Measurements from ENCODE around the gene L3MBTL4.
"Not testable (repeated sequence)": the region's sequence is repeated elsewhere in the genome, so short reads cannot be mapped to it uniquely, and the experiment has no call there.

L3MBTL4 gene

DNA sequence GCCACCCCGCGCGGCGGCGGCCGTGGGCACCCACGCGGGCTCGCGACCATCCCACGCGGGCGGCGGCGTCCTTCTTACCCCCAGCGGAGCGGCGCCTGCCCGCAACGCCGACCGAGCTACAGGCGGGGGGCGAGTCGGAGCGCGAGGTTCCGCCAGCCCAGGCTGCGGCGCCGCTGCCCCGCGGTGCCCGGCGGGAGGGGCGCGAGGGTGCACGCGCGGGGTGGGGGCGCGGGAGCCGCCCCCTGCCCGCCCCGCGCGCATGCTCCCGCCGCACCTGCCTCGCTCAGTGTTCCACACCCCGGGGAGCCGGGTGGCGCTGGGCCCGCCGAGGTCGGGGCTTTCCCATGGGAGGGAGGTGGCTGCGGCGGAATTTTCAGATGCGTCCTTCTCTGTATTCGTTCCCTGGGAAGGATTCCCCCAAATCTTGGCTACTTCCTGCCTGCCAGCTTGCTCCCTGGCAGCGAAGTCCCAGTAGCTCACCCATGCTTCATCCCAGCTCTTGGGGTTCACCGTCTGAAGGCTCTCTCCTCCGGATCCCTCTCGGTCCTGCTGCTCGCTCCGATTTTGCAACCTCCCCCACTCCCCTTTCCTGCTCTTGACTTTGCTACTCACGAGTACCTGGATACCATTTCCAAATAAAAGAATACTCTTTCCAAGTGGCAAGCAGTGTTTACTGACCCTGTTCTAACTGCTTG is at the start of gene L3MBTL4:
TSS of gene L3MBTL4 (minus strand) at position 189 of the 695 bp plus-strand sequence. CDS start 103,286 bp downstream, outside the sequence.
- FAIRE-seq = no peak

DNA sequence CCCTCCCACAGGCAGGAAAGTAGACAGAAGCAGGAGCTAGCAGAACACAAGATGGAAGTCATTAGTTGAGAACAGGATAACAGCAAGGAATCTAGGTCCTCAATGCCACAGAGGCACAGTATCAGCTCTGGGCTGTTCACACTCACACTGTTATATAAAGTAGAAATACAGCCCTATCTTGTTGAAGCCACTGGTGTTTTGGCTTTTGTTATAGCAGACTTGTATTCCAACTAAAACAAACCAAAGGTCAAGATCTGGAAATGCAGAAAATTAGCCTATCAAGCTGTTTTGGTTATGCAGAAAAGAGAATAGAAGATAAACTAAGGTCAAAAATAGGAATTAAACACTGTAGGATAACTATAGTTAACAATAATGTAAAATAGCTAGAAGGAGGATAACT is 37.5 kb upstream of the L3MBTL4 start:
- FAIRE-seq = no peak

DNA sequence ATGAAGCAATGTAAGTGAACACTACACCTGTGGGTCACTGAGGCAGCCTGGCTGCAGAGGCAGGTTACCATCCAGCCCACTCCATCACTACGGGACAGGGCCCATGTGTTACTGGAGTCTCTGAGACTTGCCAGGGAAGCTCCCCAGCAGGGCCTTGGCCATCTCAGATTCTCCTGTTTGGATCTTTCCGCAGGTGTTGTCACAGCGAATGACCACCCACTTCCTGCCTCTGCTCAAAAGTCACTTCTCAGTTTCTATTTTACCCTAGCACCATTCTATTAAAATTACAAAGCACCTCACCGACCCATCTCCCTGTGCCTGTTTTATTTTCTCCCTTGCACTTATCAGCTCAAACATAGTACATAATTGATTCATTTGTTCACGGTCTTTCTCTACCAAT is 34.5 kb upstream of the L3MBTL4 start:
- FAIRE-seq = no peak

DNA sequence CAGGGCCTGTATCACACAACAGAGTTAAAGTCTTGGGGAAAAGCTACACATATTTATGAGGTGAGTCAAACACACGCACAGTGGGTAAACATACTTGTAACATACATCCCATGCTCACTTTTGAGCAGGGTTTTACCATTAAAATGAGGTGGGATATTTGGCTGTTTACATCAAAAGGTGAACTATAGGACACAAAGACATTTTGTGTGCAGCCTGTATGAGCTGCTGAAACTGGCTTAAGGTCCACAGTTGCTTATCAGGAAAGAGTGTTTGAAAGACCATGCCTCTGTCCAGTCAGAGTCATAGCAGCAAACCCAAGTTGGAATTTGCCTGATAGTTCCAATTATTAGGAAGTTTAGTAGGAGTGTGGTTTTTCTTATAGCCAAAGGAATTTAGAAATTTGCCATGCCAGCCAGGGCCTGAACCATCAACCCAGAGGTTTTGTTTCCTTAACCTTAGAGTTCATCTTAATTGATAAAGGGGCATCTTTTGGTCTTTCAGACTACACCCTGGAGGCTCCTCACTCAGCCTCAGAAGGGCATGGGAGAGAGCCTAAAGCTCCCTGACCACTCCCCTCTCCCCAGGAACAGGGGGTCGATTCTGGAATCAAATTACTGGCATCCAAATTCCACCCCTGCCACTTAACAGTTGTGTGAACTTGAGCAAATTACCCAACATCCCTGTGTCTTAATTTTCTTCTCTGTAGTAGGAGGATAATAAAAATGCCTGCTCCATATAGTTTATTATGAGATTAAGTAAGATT is 29.9 kb upstream of the L3MBTL4 start:
- FAIRE-seq = no peak

DNA sequence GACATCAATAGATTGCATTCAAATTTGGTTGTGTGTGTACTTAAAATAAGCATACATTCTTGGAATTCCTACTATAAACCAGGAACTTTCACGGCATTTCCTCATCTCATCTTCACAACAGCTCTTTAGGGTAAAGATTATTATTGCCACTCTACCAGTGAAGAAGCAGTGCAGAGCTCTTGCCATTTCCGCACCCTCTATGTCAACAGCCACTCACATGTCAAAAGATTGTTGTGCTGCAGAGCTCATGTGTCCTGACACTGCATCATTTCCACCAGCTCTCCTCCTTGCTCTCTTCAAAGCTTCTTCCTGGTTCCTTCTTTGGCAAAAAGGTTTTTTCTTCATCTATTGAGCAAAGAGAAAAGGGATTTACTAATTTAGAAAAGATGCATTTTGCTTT is 26.5 kb upstream of the L3MBTL4 start:
- no peak for FAIRE-seq

DNA sequence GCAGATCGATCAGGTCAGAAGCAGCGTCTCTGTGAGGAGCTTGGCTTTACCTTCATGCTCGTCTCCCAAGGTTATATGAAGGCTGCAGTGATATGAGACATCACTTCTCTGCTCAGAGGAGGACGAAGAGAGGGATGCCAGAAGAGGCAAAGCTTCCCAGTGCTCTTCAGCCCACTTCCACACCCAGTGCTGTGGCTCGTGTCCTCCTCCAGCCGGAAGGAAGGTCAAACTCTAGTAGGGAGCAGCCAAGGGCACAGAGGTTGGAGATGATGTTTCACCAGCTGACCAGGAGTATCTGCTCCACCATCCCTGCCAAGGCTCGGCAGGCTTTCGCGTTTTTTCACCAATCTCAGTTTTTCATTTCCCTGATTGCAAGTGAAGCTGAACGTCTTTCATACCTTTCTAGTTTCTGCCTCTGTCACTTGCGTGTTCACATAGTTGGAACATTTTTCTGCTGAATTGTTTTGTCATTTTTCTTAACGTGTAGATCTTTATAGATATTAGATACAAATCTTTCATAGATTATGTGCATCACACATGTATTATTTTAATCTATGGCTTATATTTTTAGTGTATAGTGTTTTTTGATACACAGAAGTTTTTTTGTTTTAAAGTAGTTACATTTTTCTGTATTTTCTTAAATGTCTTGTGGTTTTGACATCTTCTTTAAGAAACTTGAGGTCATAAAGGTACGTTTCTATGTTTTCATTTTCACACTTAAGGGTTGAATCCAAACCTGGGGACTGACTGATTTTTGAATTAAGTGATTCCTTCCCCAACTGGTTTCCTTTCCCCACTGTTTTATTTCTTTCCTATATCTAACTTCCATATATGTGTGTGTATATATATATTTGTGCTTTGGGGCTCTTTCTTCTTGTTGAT is 23.5 kb upstream of the L3MBTL4 start:
- no peak for FAIRE-seq

DNA sequence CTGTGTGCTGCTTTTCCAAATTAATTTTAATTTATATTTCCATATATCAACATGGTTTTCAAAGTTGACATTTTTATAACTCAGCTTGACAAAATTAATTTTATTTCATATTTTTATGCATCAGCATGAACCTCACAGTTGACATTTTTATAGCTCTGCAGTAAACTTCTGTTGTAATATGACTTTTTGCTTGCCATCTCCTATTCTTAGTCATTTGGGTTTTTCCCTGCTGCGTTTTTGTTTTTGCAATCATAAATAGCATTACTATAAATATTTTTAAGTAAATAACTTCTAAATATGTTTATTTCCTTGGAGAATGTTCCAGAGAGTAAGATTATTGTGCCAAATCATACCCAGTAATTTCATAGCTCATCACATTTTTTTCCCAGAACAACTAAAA is 21.0 kb upstream of the L3MBTL4 start:
- no peak for FAIRE-seq

DNA sequence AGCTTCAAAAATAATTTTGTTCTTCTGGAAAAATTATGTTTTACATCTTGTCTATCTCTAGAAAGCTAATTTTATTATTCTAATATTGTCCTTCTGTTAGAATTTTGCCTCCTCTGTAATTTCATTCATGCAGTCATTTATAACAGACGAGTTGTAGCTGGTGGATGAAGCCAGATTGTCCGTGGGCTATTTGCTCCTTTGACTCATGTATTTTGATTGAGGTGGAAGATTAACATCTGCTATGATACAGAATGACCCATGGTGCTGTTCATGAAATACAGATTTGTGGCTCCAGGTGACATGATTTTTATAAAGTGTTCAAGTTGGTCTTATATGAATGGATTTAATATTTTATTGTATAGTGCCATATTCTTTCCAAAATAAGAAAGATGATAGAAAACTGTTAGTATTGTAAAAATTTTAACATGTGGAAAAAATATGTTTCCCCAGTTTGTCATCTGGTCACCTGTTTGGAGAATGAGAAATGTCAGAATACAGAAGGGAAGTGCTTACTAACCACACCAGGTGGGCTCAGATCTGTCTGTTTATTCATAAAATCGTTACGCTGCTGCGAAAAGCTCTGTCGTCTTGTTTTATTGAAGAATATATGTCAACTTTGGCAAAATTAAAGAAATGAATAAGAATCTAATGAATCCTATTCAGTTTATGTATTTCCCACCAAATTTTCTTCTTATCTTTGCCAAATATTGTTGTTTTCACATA is 20.4 kb upstream of the L3MBTL4 start:
- FAIRE-seq = no peak

DNA sequence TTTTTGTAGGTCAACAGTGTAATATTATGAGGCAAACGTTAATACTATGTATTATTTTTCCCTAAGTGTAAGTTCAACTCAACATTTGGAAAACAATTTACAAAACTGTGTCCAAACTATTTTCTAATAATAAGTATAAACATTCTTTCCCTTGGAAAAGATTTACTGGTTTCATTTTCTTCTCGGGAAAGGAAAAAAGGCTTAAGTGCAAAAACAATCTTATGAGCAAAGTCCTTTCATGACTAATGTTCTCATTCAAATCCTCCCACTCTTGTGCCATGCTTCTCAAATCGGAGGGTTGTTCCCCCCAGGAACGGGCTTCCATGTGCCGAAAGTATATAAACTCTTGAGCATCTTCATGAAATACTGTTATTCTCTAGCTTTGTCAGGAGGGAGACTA is 19.8 kb upstream of the L3MBTL4 start:
- FAIRE-seq = no peak

DNA sequence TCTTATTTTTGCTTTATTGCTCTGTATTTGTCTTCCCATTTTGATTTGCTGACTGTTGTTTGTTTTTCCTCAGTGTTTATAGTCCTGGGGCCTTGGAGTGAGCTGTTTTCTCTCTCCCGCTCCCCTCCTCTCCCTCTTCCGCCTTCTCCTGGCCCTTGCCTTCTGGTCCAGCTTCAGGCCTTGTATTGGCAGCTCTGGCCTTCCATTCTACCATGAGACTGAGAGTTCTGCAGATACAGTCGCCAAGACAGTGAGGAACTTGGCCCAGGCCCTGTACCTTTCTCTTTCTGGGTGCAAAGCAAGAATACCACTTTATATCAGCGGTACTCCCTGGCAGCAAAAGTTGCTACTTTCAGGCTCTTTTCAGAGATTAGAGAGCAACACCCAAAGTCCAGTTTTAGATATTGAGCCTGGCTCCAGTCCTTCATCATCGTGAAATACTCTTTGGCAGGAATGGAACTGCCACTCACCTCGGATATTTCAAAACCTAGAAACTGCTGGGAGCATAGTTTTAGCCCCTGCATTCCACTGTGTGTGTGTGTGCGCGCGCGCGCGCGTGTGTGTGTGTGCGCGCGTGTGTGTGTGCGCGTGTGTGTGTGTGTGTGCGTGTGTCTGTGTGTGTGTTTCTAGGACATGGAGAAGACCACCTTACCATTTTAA is 17.1 kb upstream of the L3MBTL4 start:
- no peak for FAIRE-seq

DNA sequence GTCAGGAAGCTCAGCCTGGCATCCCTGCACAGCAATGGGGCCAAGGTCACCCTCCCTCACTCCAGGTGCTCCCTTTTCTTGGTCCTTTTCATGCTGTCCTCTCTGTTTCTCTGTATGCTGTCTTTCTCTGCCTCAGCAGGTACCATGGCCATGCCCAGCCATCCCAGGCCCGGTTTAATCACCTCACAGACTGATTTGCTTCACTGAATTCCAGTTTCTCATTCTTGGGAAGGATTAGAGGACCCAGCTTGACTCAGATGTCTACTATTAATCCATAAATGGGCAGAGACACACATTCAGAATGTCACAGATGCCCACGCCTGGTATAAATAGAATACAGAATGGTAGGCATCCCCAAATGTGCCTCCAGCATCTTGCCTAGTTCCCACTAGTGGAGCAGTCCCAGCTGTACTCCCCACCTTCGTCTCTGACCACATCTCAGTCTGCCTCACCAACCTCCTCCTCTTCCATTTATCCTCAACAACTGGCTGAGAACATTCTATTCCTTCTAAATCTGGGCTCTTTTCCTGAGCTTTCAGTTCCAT is 14.2 kb upstream of the L3MBTL4 start:
- FAIRE-seq = no peak

DNA sequence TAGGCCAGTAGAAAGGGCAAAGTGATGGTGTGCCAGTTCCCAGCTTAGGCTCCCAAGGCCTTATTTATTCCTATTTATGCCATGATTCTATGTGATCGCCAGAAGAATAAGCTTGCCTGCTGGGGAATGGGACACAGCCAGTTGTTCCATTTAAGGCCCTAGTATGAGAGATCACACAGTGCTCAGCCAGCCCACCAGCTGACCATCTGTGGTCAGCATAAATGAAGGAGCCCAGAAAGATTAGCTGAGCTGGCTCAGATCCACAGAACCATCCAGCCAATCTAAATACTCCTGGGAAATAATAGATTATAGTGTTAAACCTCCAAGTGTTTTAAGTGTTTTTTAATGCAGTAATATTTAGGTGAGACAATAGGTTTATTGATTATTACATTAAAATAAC is 12.6 kb upstream of the L3MBTL4 start:
- FAIRE-seq = no peak

DNA sequence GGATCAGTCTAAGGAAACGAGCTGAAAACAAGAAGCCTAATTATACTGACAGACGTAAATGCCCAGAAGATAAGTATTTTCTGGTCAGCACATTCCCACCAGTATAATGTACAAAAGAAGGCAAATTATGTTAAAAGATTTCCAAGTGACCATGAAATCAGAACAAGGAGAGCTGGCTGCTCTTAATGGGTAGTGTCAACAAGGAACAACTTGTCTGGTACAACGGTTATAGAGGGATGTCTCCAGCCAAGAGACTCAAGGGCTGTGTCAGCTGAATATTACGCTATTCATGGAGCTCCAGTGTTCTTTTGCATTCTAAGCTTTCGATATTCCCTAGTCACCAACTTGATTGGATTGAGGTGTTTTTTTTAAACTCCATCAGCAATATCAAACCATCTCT is 8.6 kb upstream of the L3MBTL4 start:
- no peak for FAIRE-seq

DNA sequence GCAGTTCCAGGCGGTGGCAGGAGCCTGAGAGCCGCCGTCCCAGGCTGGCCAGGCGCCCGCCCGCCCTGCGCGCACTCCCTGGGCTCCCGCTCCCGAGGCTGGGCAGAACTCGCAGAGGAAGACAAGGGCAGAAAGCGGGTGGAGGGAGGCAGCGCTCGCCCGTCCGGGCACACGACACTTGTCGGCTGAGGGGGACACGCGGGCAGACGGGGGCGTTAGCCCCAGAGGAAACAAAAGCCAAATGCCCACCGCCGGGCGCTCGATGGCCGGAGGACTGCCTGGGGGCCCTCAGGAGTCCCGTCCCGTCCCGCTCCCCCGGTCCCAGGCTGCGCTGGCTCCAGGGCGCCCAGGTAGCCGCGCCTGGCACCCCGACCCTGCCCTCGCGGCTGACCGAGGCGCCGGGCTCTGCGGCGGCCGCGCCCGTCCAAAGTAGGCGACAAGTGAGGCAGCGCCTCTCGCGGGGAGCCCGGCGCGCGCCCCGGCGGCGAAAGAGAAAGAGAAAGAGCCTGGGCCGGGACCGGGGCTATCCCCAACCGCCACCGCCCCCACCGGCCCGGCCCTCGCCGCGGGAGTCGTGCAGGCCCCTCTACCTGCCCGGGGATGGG is 491 bp downstream of the L3MBTL4 start:
- no peak for FAIRE-seq

DNA sequence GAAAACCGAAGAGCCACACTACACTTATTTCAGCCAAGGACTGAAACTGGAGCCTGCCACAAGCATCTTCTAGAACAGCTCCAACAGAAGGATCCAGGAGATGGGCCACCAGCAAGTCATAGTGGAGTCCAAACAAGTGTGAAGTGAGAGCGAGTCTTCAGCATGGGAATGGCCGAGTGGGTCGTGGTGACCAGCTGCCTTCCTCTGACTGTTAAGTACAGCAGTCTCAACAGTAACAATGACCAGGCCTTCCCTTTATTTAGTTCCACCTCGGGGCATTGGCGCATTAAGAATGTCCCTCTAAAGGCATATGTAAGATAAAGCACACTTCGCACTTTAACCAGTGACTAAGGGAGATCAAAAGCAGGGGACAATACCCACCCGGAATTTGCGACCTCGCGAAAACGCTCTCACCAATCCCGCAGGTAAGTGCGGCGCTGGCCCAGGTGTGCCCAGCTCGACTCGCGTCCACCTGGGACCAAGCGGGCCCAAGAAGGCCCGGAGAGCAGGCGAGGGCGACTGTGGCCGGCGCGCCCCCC is 1.1 kb downstream of the L3MBTL4 start:
- FAIRE-seq = no peak

DNA sequence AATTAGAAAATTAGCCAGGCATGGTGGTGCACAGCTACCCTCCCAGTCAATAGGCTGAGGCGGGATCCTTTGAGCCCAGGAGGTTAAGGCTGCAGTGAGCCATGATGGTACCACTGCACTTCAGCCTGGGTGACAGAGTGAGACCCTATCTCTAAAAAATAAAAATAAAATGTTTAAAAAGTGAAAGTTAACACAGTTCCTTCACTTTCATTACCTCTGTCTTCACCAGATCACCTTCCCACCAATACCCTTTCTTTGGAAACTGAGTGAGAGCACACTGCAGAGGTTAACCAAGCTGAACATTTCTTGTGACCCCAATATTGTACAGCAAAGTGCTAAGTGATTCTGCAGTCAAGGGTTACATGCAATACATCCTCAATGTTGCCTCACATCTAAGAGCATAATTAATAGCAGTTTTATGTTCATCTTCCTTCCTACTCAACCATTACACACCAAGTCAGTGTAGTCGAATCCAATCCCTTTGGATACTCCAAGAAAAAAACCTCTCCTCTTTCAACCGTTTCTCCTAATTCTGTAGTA is 1.7 kb downstream of the L3MBTL4 start:
- FAIRE-seq = no peak

DNA sequence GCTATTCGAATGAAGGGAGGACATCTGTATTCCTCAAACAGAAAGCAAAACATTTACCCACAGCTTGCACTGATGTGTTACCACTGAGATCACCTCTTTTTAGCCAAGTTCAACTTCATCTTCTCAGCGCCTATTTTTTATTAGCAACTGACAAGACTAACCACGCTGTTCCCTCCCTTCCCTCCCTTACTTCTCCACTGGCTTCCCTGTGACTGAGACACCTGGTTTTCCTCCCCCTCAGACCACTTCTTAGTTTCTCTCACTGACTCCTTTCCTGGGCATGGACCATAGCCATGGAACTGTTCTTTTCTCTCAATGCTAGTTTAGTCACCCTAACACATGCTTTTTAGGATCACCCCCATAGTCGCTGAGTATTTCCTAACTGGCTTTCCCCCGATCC is 3.3 kb downstream of the L3MBTL4 start:
- no peak for FAIRE-seq

DNA sequence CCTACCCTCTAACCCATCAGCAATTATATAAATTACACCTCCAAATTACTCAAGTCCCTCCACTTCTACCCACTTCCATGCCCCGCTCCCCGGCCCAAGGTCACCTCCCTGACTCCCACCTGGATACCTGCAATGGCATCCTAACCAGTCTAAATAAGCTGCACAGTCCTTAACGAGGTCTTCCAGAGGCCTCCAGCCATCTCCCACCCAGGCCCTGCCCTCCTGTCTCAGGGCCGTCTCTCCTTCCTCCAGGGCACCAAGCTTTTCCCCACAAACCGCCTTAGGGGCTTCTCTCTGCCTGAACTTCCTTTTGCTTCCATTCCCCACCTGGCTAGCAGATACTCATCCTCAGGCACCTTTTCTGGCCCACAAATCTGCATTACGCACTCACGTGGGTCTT is 4.8 kb downstream of the L3MBTL4 start:
- FAIRE-seq = no peak

DNA sequence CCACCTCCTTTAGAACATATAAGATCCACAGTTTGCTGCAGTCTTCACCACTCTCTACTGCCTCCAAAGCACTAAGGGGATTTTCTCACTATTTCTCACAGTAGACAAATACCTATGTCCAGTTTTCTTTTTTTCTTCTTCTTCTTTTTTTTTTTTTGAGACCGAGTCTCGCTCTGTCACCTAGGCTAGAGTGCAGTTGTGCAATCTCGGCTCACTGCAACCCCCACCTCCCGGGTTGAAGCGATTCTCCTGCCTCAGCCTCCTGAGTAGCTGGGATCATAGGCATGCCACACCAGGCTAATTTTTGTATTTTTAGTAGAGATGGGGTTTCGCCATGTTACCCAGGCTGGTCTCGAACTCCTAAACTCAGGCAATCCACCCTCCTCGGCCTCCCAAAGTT is 6.2 kb downstream of the L3MBTL4 start:
- not testable (repeated sequence) for FAIRE-seq

DNA sequence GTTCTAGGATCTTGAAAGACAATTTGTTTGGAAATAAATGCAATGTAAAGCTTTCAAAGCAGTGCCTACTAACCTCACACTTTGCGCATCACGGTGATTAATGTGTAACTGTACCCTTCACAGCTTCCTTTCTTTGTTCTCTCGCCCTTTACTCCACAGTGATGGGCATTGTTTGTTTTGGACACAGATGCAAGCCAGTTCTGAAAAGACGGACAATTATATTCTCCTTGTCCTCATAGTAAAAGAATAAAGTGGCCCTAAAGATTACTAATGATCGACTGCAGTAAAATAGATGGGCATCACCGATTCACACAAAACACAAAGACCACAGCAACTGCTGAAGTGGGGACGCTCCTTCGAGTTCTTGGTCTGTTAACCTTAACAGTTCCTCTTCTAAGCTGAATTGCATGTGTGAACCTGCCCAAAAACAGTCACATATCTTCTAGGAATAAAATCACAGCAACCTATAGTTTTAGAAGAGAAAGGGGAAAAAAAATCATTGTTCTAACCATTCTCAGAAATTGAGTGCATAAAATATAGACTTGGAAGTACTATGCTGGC is 7.7 kb downstream of the L3MBTL4 start:
- no peak for FAIRE-seq
